ENCODE results near the gene CYB5R4.

Gene CYB5R4

GRCh38 chr6:83859410-83860358 is at the start of gene CYB5R4:
Gene CYB5R4 (plus strand): TSS chr6:83859689. CDS start chr6:83859783, 94 bp downstream.
- peak; percentile 89 for DNase-seq (ENCODE audit: extremely low spot score, insufficient read length, low read depth)
- FAIRE-seq: peak; percentile 100

DNA sequence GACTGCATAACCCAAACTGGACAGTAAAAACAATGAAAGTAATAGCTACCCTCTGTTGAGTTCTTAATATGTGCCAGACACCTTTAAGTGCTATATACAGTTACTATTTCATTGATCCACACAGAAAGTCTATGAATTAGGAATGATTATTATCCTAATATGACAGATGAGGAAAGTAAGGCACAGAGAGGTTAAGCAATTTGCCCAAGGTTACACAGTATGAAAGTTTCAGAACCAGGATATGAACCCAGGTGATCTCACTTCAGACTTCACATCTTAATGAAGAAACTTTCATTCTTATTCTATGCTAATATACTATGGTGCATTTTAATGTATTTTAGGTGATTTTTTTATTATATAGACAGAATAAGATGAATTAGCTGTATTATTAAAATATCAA is 46.9 kb upstream of the CYB5R4 start:
- DNase-seq (ENCODE audit: extremely low spot score, insufficient read length, low read depth): no peak
- no peak for FAIRE-seq

DNA sequence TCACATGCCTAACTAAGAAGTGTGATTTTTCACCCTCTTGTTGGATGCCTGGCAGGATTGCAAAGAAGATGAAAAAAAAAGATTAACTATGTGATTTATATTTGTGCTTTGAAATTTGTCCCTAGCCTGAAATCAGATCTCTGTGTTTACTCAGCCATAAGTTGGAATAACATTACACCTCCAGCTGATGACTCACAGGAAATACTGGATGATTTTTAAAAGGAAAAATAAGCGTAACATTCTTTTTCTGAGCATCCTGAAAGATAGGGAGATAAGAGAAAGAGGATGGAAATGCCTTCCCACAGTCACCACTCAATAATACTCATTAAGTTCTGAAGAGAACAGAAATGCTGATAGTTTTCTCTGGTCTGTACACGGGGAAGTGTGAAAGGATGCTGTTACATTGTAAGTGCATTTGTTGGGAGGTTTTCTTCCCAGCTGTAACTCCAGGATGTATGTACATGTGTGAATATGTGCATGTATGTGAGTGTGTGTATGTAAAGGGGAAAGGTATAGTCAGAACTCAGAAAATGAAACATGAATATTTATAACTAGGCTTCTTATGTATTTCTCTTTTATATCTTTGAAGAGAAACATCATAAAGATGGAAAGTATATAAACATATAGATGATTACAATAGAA is 43.7 kb upstream of the CYB5R4 start:
- no peak for DNase-seq (ENCODE audit: extremely low spot score, insufficient read length, low read depth)
- FAIRE-seq: no peak

DNA sequence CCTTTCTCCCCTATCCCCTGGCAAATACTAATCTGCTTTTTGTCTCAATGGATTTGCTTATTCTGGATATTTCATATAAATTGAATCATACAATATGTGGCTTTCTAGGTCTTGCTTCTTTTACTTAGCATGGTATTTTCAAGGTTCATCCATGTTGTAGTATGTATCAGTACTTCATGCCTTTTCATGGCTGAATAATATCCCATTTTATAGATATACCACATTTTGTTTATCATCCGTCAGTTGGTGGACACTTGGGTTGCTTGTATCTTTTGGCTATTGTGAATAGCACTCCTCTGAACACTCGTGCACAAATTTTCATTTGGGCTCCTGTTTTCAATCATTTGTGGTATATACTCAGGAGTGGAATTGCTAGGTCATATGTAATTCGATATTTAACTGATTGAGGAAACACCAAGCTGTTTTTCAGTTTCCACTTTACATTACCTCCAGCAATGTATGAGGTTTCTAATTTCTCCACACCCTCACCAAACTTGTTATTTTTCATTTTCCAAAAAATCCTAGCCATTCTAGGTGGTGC is 36.8 kb upstream of the CYB5R4 start:
- DNase-seq (ENCODE audit: extremely low spot score, insufficient read length, low read depth): no peak
- no peak for FAIRE-seq

DNA sequence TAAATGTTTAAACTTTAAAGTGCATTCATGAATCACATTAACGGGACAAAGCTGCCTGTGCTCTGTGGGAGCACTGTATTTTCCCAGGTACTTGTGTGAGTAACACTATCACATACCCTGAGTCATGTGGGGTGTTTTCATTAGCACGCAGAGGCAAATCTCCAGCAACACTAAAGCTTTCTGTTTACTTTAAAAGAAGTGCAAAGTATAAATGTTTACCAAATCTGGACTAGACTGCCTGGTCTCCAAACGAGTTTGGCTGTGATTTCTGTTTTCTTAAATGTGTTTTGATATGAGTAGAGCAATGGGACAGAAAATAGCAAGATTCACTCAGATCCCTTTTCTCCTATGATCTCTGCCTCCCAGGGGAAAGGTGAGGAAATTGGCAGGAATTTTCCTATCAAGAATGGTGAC is 35.1 kb upstream of the CYB5R4 start:
- DNase-seq (ENCODE audit: extremely low spot score, insufficient read length, low read depth) (no peak), FAIRE-seq (no peak)

GRCh38 chr6:83824831-83825230 is 34.7 kb upstream of the CYB5R4 start:
- DNase-seq (ENCODE audit: extremely low spot score, insufficient read length, low read depth) (no peak), FAIRE-seq (no peak)

- FAIRE-seq (no peak), DNase-seq (ENCODE audit: extremely low spot score, insufficient read length, low read depth) (no peak)
Measured at GRCh38 chr6:83827050-83827449, 32.4 kb upstream of the CYB5R4 start.

DNA sequence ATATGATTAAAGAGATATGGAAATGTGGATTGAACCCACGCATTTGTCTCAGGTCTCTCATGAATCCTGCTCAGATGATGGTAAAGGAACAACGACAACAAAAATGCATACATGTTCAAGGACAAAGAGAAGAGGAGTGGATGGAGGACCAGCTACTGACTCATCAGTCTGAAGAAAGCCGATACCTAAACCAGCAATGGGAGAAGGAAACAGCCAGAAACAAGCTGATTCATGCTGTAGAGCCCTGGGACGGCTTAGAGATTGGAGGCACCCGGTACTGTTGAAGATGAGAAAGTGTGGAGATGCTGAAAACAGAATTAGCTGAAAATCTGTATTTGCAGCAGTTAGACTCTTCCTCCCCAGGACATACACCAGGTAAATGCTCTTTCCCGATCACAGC is 20.8 kb upstream of the CYB5R4 start:
- DNase-seq (ENCODE audit: extremely low spot score, insufficient read length, low read depth) (no peak), FAIRE-seq (no peak)

GRCh38 chr6:83844170-83844569 is 15.3 kb upstream of the CYB5R4 start:
- no peak for DNase-seq (ENCODE audit: extremely low spot score, insufficient read length, low read depth)
- FAIRE-seq: no peak

DNA sequence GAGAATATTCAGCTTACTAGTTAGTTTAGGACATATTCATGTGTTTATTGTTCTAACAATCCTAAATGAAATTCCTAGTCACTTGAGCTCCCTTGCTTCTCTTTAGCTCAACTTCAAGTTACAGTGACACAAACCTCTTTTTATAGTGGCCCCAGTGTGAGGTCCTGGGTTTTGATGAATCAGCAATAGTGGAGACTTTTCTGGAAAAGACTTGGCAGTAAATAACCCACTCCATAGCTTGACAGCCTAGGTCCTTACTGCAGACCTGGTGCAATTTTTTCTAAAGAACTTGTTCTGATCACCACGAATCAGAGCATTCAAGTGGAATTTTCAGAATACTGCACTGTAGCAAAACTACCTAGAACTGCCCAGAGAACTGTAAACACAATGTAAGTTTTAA is 13.2 kb upstream of the CYB5R4 start:
- FAIRE-seq (no peak), DNase-seq (ENCODE audit: extremely low spot score, insufficient read length, low read depth) (no peak)

GRCh38 chr6:83847179-83847578 is 12.3 kb upstream of the CYB5R4 start:
- no peak for DNase-seq (ENCODE audit: extremely low spot score, insufficient read length, low read depth)
- FAIRE-seq: no peak

GRCh38 chr6:83849127-83849526 is 10.4 kb upstream of the CYB5R4 start:
- no peak for FAIRE-seq

GRCh38 chr6:83849610-83850009 is 9.9 kb upstream of the CYB5R4 start:
- DNase-seq (ENCODE audit: extremely low spot score, insufficient read length, low read depth): no peak
- FAIRE-seq: no peak

More at GRCh38 chr6:83849127-83849526, 10.4 kb upstream of the CYB5R4 start:
- DNase-seq (ENCODE audit: extremely low spot score, insufficient read length, low read depth): no peak

DNA sequence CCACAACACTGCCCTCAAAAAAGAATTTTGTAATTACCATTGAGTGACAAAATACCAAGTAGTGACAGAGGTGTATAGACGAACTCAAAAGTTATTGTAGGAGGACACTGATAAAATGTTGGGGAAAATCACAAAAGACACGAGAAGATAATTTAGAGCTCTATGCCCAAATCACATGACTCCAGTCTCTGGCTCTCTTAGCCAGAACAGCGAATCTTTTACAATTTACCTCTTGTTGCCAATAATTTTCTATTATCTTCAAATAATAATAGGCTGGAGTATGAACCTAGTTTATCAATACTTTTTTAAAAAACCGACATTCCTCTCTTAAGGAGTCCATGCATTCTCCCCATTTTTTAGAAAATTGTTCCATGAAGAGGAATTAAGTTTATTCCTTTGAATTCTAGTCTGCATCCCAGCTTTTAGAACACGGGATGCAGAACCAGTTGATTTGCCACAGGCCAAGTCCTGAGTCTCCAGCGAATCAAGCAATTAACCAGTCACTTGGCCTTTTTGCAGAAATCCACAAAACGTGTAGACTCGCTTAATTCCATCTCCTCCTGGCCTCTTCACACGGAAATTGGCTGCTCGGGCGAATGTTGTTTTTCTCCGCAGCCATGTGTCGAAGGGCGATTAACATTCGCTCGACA is 6.8 kb upstream of the CYB5R4 start:
- FAIRE-seq: no peak
- DNase-seq (ENCODE audit: extremely low spot score, insufficient read length, low read depth): no peak

- FAIRE-seq (no peak), DNase-seq (ENCODE audit: extremely low spot score, insufficient read length, low read depth) (no peak)
Measured at GRCh38 chr6:83853178-83854000, 6.1 kb upstream of the CYB5R4 start, which contains the start of gene RIPPLY2. Gene RIPPLY2 (plus strand): TSS chr6:83853360. CDS start chr6:83853417, 57 bp downstream.

- no peak for FAIRE-seq
- no peak for DNase-seq (ENCODE audit: extremely low spot score, insufficient read length, low read depth)
Measured at GRCh38 chr6:83854001-83854501, 5.4 kb upstream of the CYB5R4 start.

DNA sequence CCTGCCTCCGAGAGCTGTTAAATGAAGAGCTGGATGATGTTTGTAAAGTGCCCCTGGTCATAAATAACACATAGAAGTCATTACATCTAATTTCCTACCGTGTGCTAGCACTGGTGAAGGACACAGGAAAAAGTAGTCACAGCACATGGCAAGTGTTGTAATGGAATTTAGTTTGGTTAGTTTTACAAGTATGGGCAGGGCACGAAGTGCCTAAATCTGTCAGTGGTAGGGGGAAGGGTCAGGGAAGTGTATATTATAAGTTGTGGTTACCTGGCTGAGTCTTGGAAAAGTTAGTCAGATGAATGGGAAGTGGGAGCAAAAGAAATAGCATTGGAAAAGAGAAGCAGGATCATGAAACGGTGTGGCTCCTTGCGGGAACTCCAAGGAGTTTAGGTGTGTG is 4.7 kb upstream of the CYB5R4 start:
- DNase-seq (ENCODE audit: extremely low spot score, insufficient read length, low read depth) (no peak), FAIRE-seq (no peak)

- DNase-seq (ENCODE audit: extremely low spot score, insufficient read length, low read depth): no peak
- peak; percentile 31 for FAIRE-seq
Measured at GRCh38 chr6:83860359-83860755, 868 bp downstream of the CYB5R4 start.

DNA sequence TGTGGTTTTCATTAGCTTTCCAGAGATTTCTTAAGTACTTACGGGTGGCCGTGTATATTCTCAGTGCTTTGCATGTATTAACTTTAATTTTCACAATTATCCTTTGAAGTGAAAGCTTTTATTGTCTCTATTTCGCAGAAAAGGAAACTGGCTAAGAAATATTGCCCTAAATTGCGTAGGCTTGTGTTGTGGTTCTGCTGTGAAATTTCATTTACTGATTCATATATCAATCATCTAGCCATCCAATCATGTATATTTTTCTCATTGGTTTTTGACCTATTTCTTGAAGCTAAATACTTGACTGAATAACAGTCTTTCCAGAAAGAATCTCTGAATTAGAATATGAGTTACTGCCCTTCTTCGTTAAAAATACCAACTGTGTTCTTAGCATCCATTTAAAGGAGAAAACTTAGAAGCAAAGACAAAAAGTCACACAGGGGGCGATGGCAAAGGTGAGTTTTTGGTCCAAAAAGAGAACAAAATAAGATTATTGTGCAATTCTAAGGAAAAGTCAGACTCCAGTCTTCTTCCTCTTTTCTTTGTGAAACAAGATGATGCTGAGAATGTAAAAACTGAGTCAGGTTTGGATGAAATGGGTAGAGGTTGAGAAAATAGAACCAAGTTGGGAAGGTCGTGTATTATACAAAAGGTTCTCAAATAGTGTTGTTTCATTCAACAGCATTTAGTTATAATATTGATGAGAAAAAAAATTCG is 1.4 kb downstream of the CYB5R4 start:
- FAIRE-seq: peak; percentile 47
- no peak for DNase-seq (ENCODE audit: extremely low spot score, insufficient read length, low read depth)
